AG10803 (cell line): ENCODE measurements around the gene CYS1.

Experiments
- DNase-seq: peaks from one replicate; pipeline ENCODE4 v3.0.0; 2010; ENCODE audit warnings: low read depth
- H3K4me3 ChIP-seq: 2 replicates; pipeline ENCODE4 v1.5.1; 2011; ENCODE audit warnings: mild to moderate bottlenecking, low read length, control low read depth
- CTCF ChIP-seq: conservative IDR thresholded peaks from 2 replicates; pipeline ENCODE4 v1.5.1; 2011; ENCODE audit warnings: mild to moderate bottlenecking, low read length, control low read depth, inconsistent platforms

The CYS1 gene

GRCh38 chr2:10079870-10080535, at the start of gene CYS1:
CYS1 (minus strand) TSS chr2:10080411; CDS start chr2:10080223, 188 bp downstream.
- H3K4me3 ChIP-seq = peak within 1 kb of the TSS; percentile 60
- no peak for TF ChIP-seq CTCF
- peak; percentile 19 for DNase-seq

- TF ChIP-seq CTCF = no peak
- no peak overlapping the region for H3K4me3 ChIP-seq
- no peak for DNase-seq
Observed at GRCh38 chr2:10129490-10129889, 49.3 kb upstream of the CYS1 start.

GRCh38 chr2:10128420-10128819, 48.2 kb upstream of the CYS1 start:
- no peak for DNase-seq
- TF ChIP-seq CTCF = no peak
- no peak overlapping the region for H3K4me3 ChIP-seq

- TF ChIP-seq CTCF = no peak
- no peak overlapping the region for H3K4me3 ChIP-seq
- no peak for DNase-seq
Observed at GRCh38 chr2:10126632-10127026, 46.4 kb upstream of the CYS1 start.

GRCh38 chr2:10125842-10126631, 45.8 kb upstream of the CYS1 start:
- TF ChIP-seq CTCF = no peak
- no peak overlapping the region for H3K4me3 ChIP-seq
- DNase-seq = no peak

- H3K4me3 ChIP-seq = no peak overlapping the region
- peak; percentile 78 for DNase-seq
- TF ChIP-seq CTCF = peak; percentile 64
Observed at GRCh38 chr2:10124538-10125045, 44.4 kb upstream of the CYS1 start.
